ENCODE results near the gene LPAR2. TPM values are rescaled to one million over a fixed set of nuclear protein-coding genes. Genes with fewer than 3 reads are reported as not detected.

The LPAR2 gene
- total and polyA plus RNA-seq, 2 donors (not counting 3 experiments of a cell fraction or from before 2014, with no cell fraction given): 4.7 to 5.0 TPM

DNA sequence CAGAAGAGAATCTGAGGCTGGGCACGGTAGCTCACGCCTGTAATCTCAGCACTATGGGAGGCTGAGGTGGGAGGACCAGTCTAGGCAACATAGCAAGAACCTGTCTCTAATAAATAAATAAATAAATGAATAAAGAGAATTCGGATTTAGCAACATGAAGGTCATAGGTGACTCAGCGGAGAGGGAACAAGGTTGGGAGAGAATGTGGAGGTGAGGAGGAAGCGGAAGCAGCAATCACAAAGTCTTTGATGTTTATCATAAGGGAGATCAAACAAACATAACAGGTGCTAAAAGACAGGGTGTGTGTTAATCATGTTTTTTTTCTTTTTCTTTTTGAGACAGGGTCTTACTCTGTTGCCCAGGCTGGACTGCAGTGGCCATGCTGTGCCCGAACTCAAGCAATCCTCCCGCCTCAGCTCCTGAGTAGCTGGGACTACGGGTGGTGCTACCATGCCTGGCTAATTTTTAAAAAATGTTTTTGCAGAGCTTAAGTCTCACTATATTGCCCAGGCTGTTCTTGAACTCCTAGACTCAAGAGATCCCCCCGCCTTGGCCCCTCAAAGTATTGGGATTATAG, 25.8 kb downstream of the LPAR2 start:
- intact Hi-C loops (cut with micrococcal nuclease): no loop called here
- no peak overlapping the region for H3K9ac ChIP-seq (replicated peaks; ENCODE audit: extremely low read depth, insufficient read depth, low read length)
- ChIA-PET POLR2A (no interaction called here), CTCF (interaction anchor here (1.0 to 1.5 kb wide), 3 partner anchors 48 to 70 kb away, joined by 3 to 4 read pairs (median 3); no protein-coding TSS in a partner anchor)
- no peak overlapping the region for H3K4me2 ChIP-seq (ENCODE audit: insufficient read depth, low read length)
- H3K36me3 ChIP-seq (ENCODE audit: control insufficient read depth in 2 of 2, extremely low read depth in 1 of 2, insufficient read depth in 2 of 2, low read length in 2 of 2): no peaks in the 10 kb centered on the region
- H2AFZ ChIP-seq (ENCODE audit: low read depth, low read length): no peak overlapping the region
- TF ChIP-seq JUN (IDR thresholded peaks at IDR 0.05; ENCODE audit: borderline replicate concordance, insufficient read depth, insufficient read length, low read depth) (no peak), MYC (IDR thresholded peaks at IDR 0.05; ENCODE audit: low read depth, low read length) (no peak), GATA2 (IDR thresholded peaks at IDR 0.05; ENCODE audit: insufficient read depth, insufficient read length, low read depth, low read length) (no peak), POLR2A (IDR thresholded peaks at IDR 0.05; ENCODE audit: low read depth, low read length) (no peak), FOS (IDR thresholded peaks at IDR 0.05; ENCODE audit: borderline replicate concordance, insufficient read depth, low read length) (no peak), POLR2AphosphoS5 (IDR thresholded peaks at IDR 0.05; ENCODE audit: insufficient read depth, low read depth, low read length) (no peak), EZH2 (IDR thresholded peaks at IDR 0.05; ENCODE audit: borderline replicate concordance, low read depth, low read length, severe bottlenecking) (no peak)
- TF ChIP-seq, protein P1, sequence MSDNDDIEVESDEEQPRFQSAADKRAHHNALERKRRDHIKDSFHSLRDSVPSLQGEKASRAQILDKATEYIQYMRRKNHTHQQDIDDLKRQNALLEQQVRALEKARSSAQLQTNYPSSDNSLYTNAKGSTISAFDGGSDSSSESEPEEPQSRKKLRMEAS (IDR thresholded peaks at IDR 0.05; ENCODE audit: insufficient read depth, insufficient read length): no peak
- TF ChIP-seq, protein P2, sequence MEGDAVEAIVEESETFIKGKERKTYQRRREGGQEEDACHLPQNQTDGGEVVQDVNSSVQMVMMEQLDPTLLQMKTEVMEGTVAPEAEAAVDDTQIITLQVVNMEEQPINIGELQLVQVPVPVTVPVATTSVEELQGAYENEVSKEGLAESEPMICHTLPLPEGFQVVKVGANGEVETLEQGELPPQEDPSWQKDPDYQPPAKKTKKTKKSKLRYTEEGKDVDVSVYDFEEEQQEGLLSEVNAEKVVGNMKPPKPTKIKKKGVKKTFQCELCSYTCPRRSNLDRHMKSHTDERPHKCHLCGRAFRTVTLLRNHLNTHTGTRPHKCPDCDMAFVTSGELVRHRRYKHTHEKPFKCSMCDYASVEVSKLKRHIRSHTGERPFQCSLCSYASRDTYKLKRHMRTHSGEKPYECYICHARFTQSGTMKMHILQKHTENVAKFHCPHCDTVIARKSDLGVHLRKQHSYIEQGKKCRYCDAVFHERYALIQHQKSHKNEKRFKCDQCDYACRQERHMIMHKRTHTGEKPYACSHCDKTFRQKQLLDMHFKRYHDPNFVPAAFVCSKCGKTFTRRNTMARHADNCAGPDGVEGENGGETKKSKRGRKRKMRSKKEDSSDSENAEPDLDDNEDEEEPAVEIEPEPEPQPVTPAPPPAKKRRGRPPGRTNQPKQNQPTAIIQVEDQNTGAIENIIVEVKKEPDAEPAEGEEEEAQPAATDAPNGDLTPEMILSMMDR (IDR thresholded peaks at IDR 0.05; ENCODE audit: extremely low read depth in 1 of 2, insufficient read depth in 1 of 2, low read depth in 1 of 2, low read length in 2 of 2): no peak
- FAIRE-seq (no peak), DNase-seq (ENCODE audit: low read depth, low spot score) (no peak)
- no TSS peak for BruUV-seq (replicated peaks)
- no peaks in the 10 kb centered on the region for H3K9me3 ChIP-seq (replicated peaks; ENCODE audit: control insufficient read depth, insufficient read depth, low read length)
- no peak overlapping the region for H3K27ac ChIP-seq (ENCODE audit: insufficient read depth, low read depth, low read length)
- H3K4me1 ChIP-seq (ENCODE audit: control insufficient read depth, extremely low read depth, insufficient read depth, low read length): no peaks in the 10 kb centered on the region
- H3K9me1 ChIP-seq (replicated peaks; ENCODE audit: control insufficient read depth, extremely low read depth, insufficient read depth, low read length): no peaks in the 10 kb centered on the region
- H3K4me3 ChIP-seq (replicated peaks in 1 of 3; ENCODE audit: insufficient read depth in 1 of 3, low read depth in 1 of 3, low read length in 3 of 3): no peak overlapping the region
- no peaks in the 10 kb centered on the region for H4K20me1 ChIP-seq (replicated peaks; ENCODE audit: control insufficient read depth, extremely low read depth, insufficient read depth, low read length)
- H3K79me2 ChIP-seq (ENCODE audit: control insufficient read depth, insufficient read depth, low read length): no peaks in the 10 kb centered on the region
- dilution Hi-C loops (cut with MboI; ENCODE audit: extremely low pct_ligation_motif_present, low sequenced_read_pairs): no loop called here
- no peaks in the 10 kb centered on the region for H3K27me3 ChIP-seq (ENCODE audit: control insufficient read depth in 2 of 2, insufficient read depth in 2 of 2, low read length in 2 of 2)

All from endothelial cell of umbilical vein (primary cell).